ENCODE data around the gene ZSCAN5A.

DNA sequence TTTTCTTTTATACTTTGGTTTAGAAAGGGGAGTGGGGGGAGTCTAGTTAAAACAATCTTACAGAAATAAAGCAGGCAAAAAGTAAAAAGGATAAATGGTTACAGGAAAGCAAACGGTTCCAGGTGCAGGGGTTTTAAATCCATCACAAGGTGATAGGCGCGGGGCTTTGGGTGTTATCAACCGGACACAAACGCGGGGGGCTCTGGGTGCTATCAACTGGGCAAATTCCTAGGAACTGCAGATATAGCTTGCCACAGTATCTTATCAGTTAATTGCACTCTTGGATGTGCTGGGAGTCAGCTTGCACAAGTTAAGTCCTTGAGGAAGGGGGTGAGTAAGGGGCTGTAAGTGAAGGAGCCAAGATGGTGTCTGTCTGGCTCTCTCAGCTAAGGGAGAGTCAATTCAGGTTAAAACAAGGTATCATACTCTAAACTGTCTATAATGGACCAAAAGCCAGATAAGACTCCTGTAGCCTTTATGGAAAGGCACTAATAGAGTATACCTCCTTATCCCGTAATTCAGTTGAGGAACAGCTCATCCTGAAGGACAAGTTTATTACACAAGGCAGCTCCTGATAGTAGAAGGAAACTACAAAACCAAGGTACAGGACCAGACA lies 32.6 kb upstream of the ZSCAN5A start:
- TF ChIP-seq, protein P1, sequence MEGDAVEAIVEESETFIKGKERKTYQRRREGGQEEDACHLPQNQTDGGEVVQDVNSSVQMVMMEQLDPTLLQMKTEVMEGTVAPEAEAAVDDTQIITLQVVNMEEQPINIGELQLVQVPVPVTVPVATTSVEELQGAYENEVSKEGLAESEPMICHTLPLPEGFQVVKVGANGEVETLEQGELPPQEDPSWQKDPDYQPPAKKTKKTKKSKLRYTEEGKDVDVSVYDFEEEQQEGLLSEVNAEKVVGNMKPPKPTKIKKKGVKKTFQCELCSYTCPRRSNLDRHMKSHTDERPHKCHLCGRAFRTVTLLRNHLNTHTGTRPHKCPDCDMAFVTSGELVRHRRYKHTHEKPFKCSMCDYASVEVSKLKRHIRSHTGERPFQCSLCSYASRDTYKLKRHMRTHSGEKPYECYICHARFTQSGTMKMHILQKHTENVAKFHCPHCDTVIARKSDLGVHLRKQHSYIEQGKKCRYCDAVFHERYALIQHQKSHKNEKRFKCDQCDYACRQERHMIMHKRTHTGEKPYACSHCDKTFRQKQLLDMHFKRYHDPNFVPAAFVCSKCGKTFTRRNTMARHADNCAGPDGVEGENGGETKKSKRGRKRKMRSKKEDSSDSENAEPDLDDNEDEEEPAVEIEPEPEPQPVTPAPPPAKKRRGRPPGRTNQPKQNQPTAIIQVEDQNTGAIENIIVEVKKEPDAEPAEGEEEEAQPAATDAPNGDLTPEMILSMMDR (IDR thresholded peaks at IDR 0.05) = no peak
- no peak for TF ChIP-seq POLR2A (IDR thresholded peaks at IDR 0.05)

Data from right lobe of liver (tissue), 4 donors.